ENCODE data around the gene RAPGEF2.

DNA sequence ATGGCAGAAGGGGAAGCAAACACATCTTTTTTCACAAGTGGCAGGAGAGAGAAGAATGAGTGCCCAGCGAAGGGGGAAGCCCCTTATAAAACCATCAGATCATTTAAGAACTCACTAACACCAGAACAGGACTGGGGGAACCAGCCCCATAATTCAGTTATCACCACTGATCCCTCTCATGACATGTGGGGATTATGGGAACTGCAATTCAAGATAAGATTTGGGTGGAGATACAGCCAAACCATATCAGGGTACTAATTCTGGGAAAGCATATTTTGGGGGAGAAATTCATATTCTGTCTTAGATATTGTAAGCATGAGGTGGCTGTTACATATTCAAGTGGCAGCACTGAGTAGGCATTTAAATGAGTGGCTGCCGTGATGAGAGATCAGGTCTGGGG lies 87.8 kb downstream of the RAPGEF2 start:
- TF ChIP-seq GABPA (IDR thresholded peaks at IDR 0.05; ENCODE audit: borderline replicate concordance, insufficient read depth, low read length), result no peak
- no peak for TF ChIP-seq POLR2AphosphoS5 (IDR thresholded peaks at IDR 0.05; ENCODE audit: low read depth, low read length)
- TF ChIP-seq SP1 (IDR thresholded peaks at IDR 0.05; ENCODE audit: low read depth, low read length), result no peak
- no peak for TF ChIP-seq CTCF (IDR thresholded peaks at IDR 0.05; ENCODE audit: control extremely low read depth in 1 of 3, insufficient read depth in 1 of 3, low read depth in 1 of 3, low read length in 3 of 3)
- TF ChIP-seq CHD1 (IDR thresholded peaks at IDR 0.05; ENCODE audit: low read depth, low read length), result no peak
- no peak for TF ChIP-seq RAD21 (IDR thresholded peaks at IDR 0.05 in 1 of 2, conservative IDR thresholded peaks at IDR 0.05 in 1 of 2; ENCODE audit: low read depth in 2 of 2, low read length in 2 of 2)
- no peak for TF ChIP-seq EZH2 (IDR thresholded peaks at IDR 0.05; ENCODE audit: low read depth, low read length, severe bottlenecking)
- TF ChIP-seq POLR2A (IDR thresholded peaks at IDR 0.05; ENCODE audit: control extremely low read depth in 1 of 2, low read depth in 2 of 2, low read length in 2 of 2), result no peak
- no peak for TF ChIP-seq TAF1 (IDR thresholded peaks at IDR 0.05; ENCODE audit: low read depth, low read length)
- no peak for TF ChIP-seq POU5F1 (IDR thresholded peaks at IDR 0.05; ENCODE audit: low read depth, low read length)

Measured in H1 (cell line).